ENCODE data around the gene TCF7L2. TPM values are rescaled to one million over a fixed set of nuclear protein-coding genes. Genes with fewer than 3 reads are reported as not detected.
A peak's percentile ranks its signal among the peaks of the same experiment; 100 is the strongest.

Gene TCF7L2
- total and polyA plus RNA-seq, 12 donors, result 8.7 to 24.7 (median 14.8) TPM

- H3K9me3 ChIP-seq (replicated peaks in 1 of 3), result no peaks in the 10 kb centered on the region
- TF ChIP-seq POLR2A (IDR thresholded peaks at IDR 0.05) (no peak), CTCF (IDR thresholded peaks at IDR 0.05) (no peak)
- H3K4me1 ChIP-seq (replicated peaks in 1 of 2), result peaks cover 4 to 38% of the 10 kb centered on the region in 2 donors
- no peak overlapping the region for H3K27ac ChIP-seq
- H3K36me3 ChIP-seq (replicated peaks in 1 of 2), result no peaks in the 10 kb centered on the region
- no peak overlapping the region for H3K4me3 ChIP-seq
- no peak for DNase-seq
- intact Hi-C loops (cut with DNase I), result no loop called here
- 72 to 82% (median 80%) methylated on average over 6 of the region's 6 CpGs for WGBS, 4 donors
- no peaks in the 10 kb centered on the region for H3K27me3 ChIP-seq
Measured at GRCh38 chr10:113066561-113067312, 116.7 kb downstream of the TCF7L2 start.

- H3K27ac ChIP-seq, result no peak overlapping the region
- no peak overlapping the region for H3K4me3 ChIP-seq
- TF ChIP-seq POLR2A (IDR thresholded peaks at IDR 0.05) (no peak), CTCF (IDR thresholded peaks at IDR 0.05) (no peak)
- DNase-seq, result peak in 3 of 7 donors; percentile 38 to 54 (median 46)
- H3K9me3 ChIP-seq (replicated peaks in 1 of 3), result no peaks in the 10 kb centered on the region
- peaks cover 4 to 39% of the 10 kb centered on the region in 2 donors for H3K4me1 ChIP-seq (replicated peaks in 1 of 2)
- intact Hi-C loops (cut with DNase I), result no loop called here
- no peaks in the 10 kb centered on the region for H3K27me3 ChIP-seq
- 19 to 27% (median 26%) methylated on average over 4 of the region's 4 CpGs for WGBS, 4 donors
- no peaks in the 10 kb centered on the region for H3K36me3 ChIP-seq (replicated peaks in 1 of 2)
Measured at GRCh38 chr10:113067501-113067900, 117.5 kb downstream of the TCF7L2 start.

GRCh38 chr10:113068178-113068890 lies 118.3 kb downstream of the TCF7L2 start:
- WGBS, 4 donors, result 93 to 98% (median 96%) methylated on average over 13 of the region's 13 CpGs
- H3K27ac ChIP-seq, result no peak overlapping the region
- intact Hi-C loops (cut with DNase I), result no loop called here
- TF ChIP-seq CTCF (IDR thresholded peaks at IDR 0.05) (no peak), POLR2A (IDR thresholded peaks at IDR 0.05) (no peak)
- no peaks in the 10 kb centered on the region for H3K27me3 ChIP-seq
- DNase-seq, result no peak
- H3K4me1 ChIP-seq (replicated peaks in 1 of 2), result peaks cover 4 to 37% of the 10 kb centered on the region in 2 donors
- no peaks in the 10 kb centered on the region for H3K9me3 ChIP-seq (replicated peaks in 1 of 3)
- H3K4me3 ChIP-seq, result no peak overlapping the region
- H3K36me3 ChIP-seq (replicated peaks in 1 of 2), result no peaks in the 10 kb centered on the region

GRCh38 chr10:113069595-113069994 lies 119.5 kb downstream of the TCF7L2 start:
- DNase-seq, result no peak
- Histone ChIP-seq H3K4me1 (replicated peaks in 1 of 2) (peaks cover 4 to 34% of the 10 kb centered on the region in 2 donors), H3K27ac (no peak overlapping the region), H3K27me3 (no peaks in the 10 kb centered on the region), H3K4me3 (no peak overlapping the region), H3K36me3 (replicated peaks in 1 of 2) (no peaks in the 10 kb centered on the region), H3K9me3 (replicated peaks in 1 of 3) (no peaks in the 10 kb centered on the region)
- no peak for TF ChIP-seq POLR2A (IDR thresholded peaks at IDR 0.05)
- no peak for TF ChIP-seq CTCF (IDR thresholded peaks at IDR 0.05)
- intact Hi-C loops (cut with DNase I), result no loop called here
- WGBS, 4 donors, result 95 to 97% (median 96%) methylated on average over 7 of the region's 7 CpGs

Data from adrenal gland (tissue), 12 donors.